ENCODE data around the gene KRT78. TPM values are rescaled to one million over a fixed set of nuclear protein-coding genes. Genes with fewer than 3 reads are reported as not detected.

Gene KRT78
- total and polyA plus RNA-seq, 9 of the 15 experiments (the other 6 are each of a cell fraction or from before 2014, with no cell fraction given), result not detected

DNA sequence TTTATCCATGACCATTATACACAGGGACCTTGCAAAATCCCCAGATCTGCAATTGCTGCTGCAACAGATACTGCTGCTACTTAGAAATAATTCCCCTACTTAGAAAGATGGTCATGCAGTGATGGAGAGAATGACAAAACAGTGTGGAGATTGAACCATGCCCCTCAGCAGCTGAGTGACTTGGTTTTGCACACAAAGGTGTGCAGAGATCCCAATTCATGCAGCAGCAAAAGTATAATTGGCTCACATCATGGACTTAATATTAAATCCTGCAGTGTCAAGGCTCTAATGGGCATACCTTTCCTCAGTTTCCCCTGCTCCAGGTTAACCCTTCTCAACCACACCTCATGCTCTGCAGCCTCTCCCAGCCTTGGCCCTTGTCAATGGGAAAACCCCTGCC, 3.0 kb upstream of the KRT78 start:
- H3K4me2 ChIP-seq (ENCODE audit: insufficient read depth, low read length), result no peak overlapping the region
- POLR2A ChIA-PET, result interaction anchor here (0.9 kb wide), 1 partner anchor 145 kb away, joined by 3 read pairs; no protein-coding TSS in a partner anchor
- TF ChIP-seq, protein P1, sequence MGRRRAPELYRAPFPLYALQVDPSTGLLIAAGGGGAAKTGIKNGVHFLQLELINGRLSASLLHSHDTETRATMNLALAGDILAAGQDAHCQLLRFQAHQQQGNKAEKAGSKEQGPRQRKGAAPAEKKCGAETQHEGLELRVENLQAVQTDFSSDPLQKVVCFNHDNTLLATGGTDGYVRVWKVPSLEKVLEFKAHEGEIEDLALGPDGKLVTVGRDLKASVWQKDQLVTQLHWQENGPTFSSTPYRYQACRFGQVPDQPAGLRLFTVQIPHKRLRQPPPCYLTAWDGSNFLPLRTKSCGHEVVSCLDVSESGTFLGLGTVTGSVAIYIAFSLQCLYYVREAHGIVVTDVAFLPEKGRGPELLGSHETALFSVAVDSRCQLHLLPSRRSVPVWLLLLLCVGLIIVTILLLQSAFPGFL (CRISPR knock-in tag; IDR thresholded peaks at IDR 0.05), result no peak
- TF ChIP-seq DMBX1 (CRISPR knock-in tag; IDR thresholded peaks at IDR 0.05; ENCODE audit: borderline replicate concordance) (no peak), ZKSCAN8 (CRISPR knock-in tag; IDR thresholded peaks at IDR 0.05) (no peak), CBX2 (IDR thresholded peaks at IDR 0.05; ENCODE audit: insufficient read depth, low read length, poor library complexity, severe bottlenecking) (no peak), BHLHE40 (IDR thresholded peaks at IDR 0.05; ENCODE audit: low read length) (no peak), CCNT2 (IDR thresholded peaks at IDR 0.05; ENCODE audit: borderline replicate concordance, extremely low read depth, insufficient read length, low read depth, low read length) (no peak), CHD1 (IDR thresholded peaks at IDR 0.05; ENCODE audit: low read length) (no peak), ZFP36 (IDR thresholded peaks at IDR 0.05; ENCODE audit: low read depth, low read length, partially characterized antibody) (no peak), ZNF76 (CRISPR knock-in tag; IDR thresholded peaks at IDR 0.05; ENCODE audit: borderline replicate concordance) (no peak), PHB2 (IDR thresholded peaks at IDR 0.05; ENCODE audit: low read depth) (no peak)
- TF ChIP-seq, protein P2, sequence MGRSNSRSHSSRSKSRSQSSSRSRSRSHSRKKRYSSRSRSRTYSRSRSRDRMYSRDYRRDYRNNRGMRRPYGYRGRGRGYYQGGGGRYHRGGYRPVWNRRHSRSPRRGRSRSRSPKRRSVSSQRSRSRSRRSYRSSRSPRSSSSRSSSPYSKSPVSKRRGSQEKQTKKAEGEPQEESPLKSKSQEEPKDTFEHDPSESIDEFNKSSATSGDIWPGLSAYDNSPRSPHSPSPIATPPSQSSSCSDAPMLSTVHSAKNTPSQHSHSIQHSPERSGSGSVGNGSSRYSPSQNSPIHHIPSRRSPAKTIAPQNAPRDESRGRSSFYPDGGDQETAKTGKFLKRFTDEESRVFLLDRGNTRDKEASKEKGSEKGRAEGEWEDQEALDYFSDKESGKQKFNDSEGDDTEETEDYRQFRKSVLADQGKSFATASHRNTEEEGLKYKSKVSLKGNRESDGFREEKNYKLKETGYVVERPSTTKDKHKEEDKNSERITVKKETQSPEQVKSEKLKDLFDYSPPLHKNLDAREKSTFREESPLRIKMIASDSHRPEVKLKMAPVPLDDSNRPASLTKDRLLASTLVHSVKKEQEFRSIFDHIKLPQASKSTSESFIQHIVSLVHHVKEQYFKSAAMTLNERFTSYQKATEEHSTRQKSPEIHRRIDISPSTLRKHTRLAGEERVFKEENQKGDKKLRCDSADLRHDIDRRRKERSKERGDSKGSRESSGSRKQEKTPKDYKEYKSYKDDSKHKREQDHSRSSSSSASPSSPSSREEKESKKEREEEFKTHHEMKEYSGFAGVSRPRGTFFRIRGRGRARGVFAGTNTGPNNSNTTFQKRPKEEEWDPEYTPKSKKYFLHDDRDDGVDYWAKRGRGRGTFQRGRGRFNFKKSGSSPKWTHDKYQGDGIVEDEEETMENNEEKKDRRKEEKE (IDR thresholded peaks at IDR 0.05; ENCODE audit: borderline replicate concordance in 1 of 2, control insufficient read depth in 1 of 2, low read depth in 2 of 2, low read length in 1 of 2), result no peak
- TF ChIP-seq, protein P3, sequence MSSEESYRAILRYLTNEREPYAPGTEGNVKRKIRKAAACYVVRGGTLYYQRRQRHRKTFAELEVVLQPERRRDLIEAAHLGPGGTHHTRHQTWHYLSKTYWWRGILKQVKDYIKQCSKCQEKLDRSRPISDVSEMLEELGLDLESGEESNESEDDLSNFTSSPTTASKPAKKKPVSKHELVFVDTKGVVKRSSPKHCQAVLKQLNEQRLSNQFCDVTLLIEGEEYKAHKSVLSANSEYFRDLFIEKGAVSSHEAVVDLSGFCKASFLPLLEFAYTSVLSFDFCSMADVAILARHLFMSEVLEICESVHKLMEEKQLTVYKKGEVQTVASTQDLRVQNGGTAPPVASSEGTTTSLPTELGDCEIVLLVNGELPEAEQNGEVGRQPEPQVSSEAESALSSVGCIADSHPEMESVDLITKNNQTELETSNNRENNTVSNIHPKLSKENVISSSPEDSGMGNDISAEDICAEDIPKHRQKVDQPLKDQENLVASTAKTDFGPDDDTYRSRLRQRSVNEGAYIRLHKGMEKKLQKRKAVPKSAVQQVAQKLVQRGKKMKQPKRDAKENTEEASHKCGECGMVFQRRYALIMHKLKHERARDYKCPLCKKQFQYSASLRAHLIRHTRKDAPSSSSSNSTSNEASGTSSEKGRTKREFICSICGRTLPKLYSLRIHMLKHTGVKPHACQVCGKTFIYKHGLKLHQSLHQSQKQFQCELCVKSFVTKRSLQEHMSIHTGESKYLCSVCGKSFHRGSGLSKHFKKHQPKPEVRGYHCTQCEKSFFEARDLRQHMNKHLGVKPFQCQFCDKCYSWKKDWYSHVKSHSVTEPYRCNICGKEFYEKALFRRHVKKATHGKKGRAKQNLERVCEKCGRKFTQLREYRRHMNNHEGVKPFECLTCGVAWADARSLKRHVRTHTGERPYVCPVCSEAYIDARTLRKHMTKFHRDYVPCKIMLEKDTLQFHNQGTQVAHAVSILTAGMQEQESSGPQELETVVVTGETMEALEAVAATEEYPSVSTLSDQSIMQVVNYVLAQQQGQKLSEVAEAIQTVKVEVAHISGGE (CRISPR knock-in tag; IDR thresholded peaks at IDR 0.05), result no peak
- TF ChIP-seq, protein P4, sequence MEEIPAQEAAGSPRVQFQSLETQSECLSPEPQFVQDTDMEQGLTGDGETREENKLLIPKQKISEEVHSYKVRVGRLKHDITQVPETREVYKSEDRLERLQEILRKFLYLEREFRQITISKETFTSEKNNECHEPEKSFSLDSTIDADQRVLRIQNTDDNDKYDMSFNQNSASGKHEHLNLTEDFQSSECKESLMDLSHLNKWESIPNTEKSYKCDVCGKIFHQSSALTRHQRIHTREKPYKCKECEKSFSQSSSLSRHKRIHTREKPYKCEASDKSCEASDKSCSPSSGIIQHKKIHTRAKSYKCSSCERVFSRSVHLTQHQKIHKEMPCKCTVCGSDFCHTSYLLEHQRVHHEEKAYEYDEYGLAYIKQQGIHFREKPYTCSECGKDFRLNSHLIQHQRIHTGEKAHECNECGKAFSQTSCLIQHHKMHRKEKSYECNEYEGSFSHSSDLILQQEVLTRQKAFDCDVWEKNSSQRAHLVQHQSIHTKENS (CRISPR knock-in tag; IDR thresholded peaks at IDR 0.05), result no peak

More for the DNA sequence above, 3.0 kb upstream of the KRT78 start:
- DNase-seq (ENCODE audit: extremely low read depth in 1 of 4, low spot score in 3 of 4) (no peak), ATAC-seq (no peak), FAIRE-seq (no peak)
- H3K9ac ChIP-seq (ENCODE audit: insufficient read depth in 1 of 2, low read depth in 2 of 2, low read length in 2 of 2), result no peak overlapping the region
- H3K9me3 ChIP-seq (replicated peaks; ENCODE audit: control insufficient read depth, insufficient read depth, low read depth, low read length), result no peaks in the 10 kb centered on the region
- H3K27ac ChIP-seq (ENCODE audit: extremely low read depth, low read depth, low read length), result no peak overlapping the region
- H3K79me2 ChIP-seq (ENCODE audit: control insufficient read depth, insufficient read depth, low read length), result no peaks in the 10 kb centered on the region
- CTCF ChIA-PET (ENCODE audit: low intra/inter-chr PET ratio), result no interaction called here
- no peak overlapping the region for H2AFZ ChIP-seq (ENCODE audit: low read depth, low read length)
- no peaks in the 10 kb centered on the region for H3K4me1 ChIP-seq (replicated peaks in 1 of 2; ENCODE audit: control insufficient read depth in 2 of 2, insufficient read depth in 2 of 2, low read length in 2 of 2)
- no peak overlapping the region for H3K4me3 ChIP-seq
- H3K27me3 ChIP-seq (ENCODE audit: control insufficient read depth in 2 of 2, insufficient read depth in 2 of 2, low read length in 2 of 2), result peaks cover 17 to 51% of the 10 kb centered on the region in 2 experiments; a peak in 4 of 5 replicates
- in situ Hi-C loops (cut with MboI) (no loop called here), intact Hi-C loops (cut with micrococcal nuclease) (no loop called here)
- no peaks in the 10 kb centered on the region for H3K9me1 ChIP-seq (ENCODE audit: control insufficient read depth, insufficient read depth, low read length)
- no peaks in the 10 kb centered on the region for H3K36me3 ChIP-seq (ENCODE audit: control insufficient read depth, insufficient read depth, low read length)
- H4K20me1 ChIP-seq (replicated peaks; ENCODE audit: control insufficient read depth, insufficient read depth, low read length), result 0 out of 2 replicates have a peak, but pooled peaks cover 6% of the 10 kb centered on the region
- no TSS peak for BruUV-seq (replicated peaks)

Measured in K562 (cell line).